Stimulated activated CD8-positive, alpha-beta memory T cell treated with anti-CD3 and anti-CD28 coated beads, Interleukin-7, amount 100 ng/mL, for 48 hours (primary cell): ENCODE data around the gene GSDMA.
"Not testable (repeated sequence)": the region's sequence is repeated elsewhere in the genome, so short reads cannot be mapped to it uniquely, and the experiment has no call there.

Experiments used
- DNase-seq, 2 donors: peaks; one replicate each; pipeline ENCODE4 v3.0.0-alpha.2; 2020; ENCODE audit warnings: low read depth in 1 of 2; ENCODE audit errors: extremely low read depth in 1 of 2

GSDMA gene

GRCh38 chr17:39994448-39994847 is 31.6 kb downstream of the GSDMA start:
- DNase-seq: no peak

- no peak for DNase-seq
Observed at GRCh38 chr17:39995438-39995837, 32.6 kb downstream of the GSDMA start.

- DNase-seq: no peak
Observed at GRCh38 chr17:39996162-39996561, 33.4 kb downstream of the GSDMA start.

GRCh38 chr17:39996800-39997199 is 34.0 kb downstream of the GSDMA start:
- DNase-seq: no peak

- no peak for DNase-seq
Observed at GRCh38 chr17:39997543-39997942, 34.7 kb downstream of the GSDMA start.

- no peak for DNase-seq
Observed at GRCh38 chr17:39999067-39999466, 36.3 kb downstream of the GSDMA start.

- no peak for DNase-seq
Observed at GRCh38 chr17:40000161-40000560, 37.4 kb downstream of the GSDMA start.

GRCh38 chr17:40001335-40001734 is 38.5 kb downstream of the GSDMA start:
- not testable (repeated sequence) for DNase-seq

- DNase-seq: no peak
Observed at GRCh38 chr17:40004072-40004471, 41.3 kb downstream of the GSDMA start.

GRCh38 chr17:40004712-40005111 is 41.9 kb downstream of the GSDMA start:
- DNase-seq: no peak

- DNase-seq: no peak
Observed at GRCh38 chr17:40005520-40005919, 42.7 kb downstream of the GSDMA start.

- not testable (repeated sequence) for DNase-seq
Observed at GRCh38 chr17:40010946-40011500, 48.2 kb downstream of the GSDMA start.

- not testable (repeated sequence) for DNase-seq
Observed at GRCh38 chr17:40012017-40012647, 49.3 kb downstream of the GSDMA start.

GRCh38 chr17:40014375-40014980 is 51.7 kb downstream of the GSDMA start:
- DNase-seq: no peak

GRCh38 chr17:40015005-40015997 is 52.5 kb downstream of the GSDMA start, which contains the start of gene CSF3:
CSF3 (plus strand) TSS chr17:40015440; CDS start chr17:40015475, 35 bp downstream.
- no peak for DNase-seq

GRCh38 chr17:40015998-40016985 is 53.5 kb downstream of the GSDMA start:
- DNase-seq: no peak

- DNase-seq: no peak
Observed at GRCh38 chr17:40017422-40018080, 54.7 kb downstream of the GSDMA start.

GRCh38 chr17:40018211-40019121 is 55.7 kb downstream of the GSDMA start:
- DNase-seq: no peak
